Activated gamma-delta T cell treated with anti-CD3 and anti-CD28 coated beads, Interleukin-2, amount 50 U/mL, for 16 hours (primary cell): ENCODE results near the gene PLCD3.

Source experiments
- DNase-seq: peaks from one replicate; pipeline ENCODE4 v3.0.0-alpha.2; 2020; ENCODE audit warnings: low read depth

The PLCD3 gene

GRCh38 chr17:45117334-45117733 lies 15.0 kb downstream of the PLCD3 start:
- DNase-seq: no peak

DNA sequence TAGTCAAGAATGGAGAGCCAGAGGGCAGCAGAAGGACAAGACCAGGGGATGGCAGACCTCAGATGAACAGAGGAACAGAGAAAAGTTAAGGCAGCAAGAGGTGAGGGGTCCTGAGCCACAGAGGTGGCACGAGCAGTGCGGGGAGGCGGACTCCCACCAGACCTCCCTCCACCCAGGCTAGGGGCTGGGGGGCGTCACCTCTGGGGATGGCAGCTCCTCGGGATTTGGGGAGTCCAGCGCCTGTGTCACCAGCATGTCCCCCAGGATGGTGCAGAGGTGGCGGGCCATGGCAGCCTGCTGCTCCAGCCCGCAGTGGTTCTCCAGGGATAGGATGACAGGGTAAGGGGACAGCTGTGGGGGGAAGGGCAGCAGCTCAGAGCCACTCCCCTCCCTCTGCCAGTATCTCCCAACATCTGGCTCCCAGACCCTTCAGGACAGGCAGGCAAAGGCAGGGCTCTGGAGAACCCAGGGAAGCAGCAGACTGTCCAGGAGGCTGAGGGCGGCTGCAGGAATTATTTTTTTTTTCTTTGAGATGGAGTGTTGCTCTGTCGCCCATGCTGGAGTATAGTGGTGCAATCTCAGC lies 15.8 kb downstream of the PLCD3 start:
- no peak for DNase-seq

- no peak for DNase-seq
Observed at GRCh38 chr17:45115871-45116270, 16.4 kb downstream of the PLCD3 start.

DNA sequence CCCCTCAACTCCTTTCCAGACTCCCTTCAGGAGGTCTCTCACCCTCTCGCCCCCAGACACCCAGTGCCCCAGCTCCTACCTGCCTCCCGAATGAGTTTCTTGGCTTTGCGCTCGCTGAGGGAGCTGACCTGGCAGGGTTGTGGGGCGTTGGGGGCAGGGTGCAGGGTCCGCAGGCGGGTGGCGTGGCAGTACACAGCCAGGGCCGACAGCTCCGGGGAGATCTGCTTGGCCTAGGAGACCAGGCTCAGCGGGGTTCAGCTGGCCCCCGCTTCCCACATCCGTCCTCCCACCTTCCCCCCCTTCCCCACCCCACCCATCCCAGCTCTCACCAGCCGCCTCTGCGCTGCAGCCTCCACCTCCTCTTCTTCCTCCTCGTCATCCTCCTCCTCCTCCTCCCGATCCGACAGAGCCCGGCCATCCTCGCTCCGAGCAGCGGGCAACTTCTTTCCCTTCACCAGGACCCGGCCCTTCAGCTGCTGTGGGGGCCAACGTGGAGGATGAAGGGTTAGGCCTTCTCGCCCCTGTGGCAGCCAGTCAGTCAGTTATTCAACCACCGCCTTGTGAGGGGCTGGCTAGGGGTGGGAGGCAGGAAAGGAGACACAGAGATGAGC lies 17.2 kb downstream of the PLCD3 start:
- DNase-seq: no peak

DNA sequence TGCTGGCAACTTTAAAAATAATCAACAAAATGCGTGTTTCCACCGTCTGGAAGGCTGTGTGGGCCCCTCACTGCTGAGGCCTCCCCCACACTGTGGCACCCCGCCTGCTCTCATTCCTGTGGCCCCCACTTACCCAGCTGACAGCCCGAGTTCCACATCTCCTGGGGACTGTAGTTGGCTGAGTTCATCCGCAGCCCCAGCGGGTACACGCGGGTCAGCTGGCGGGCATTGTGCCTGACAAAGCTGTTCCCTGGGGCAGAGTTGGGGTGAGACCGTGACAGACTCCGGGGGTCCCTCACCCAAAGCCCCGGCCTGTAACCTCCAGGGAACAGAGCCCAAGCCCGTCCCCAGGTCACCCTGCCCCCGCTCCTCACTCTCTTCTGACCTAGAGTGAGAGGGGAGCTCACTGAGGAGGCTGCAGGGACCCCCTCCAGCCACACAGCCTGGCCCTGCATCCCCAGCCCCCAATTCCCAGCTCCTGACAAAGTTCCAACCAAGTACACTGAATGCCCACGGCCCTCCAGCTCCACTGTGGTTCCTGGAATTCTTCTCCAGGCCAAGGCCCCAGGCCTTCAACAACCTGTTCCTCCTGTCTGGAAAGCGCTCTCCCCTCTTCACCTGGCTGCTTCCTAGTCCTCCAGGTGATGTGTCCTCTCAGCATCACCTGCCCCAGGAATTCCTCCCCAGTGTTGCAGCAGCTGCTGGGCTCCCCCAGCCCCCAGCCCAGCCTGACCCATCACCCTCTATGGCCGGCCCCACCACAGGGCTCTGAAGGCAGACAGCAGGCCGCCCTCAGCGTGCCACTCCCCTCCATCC lies 18.0 kb downstream of the PLCD3 start:
- DNase-seq: no peak

GRCh38 chr17:45113424-45113754 lies 18.9 kb downstream of the PLCD3 start:
- no peak for DNase-seq

GRCh38 chr17:45112559-45113423 lies 19.5 kb downstream of the PLCD3 start:
- DNase-seq: no peak

- DNase-seq: no peak
Observed at GRCh38 chr17:45111850-45112249, 20.5 kb downstream of the PLCD3 start.

DNA sequence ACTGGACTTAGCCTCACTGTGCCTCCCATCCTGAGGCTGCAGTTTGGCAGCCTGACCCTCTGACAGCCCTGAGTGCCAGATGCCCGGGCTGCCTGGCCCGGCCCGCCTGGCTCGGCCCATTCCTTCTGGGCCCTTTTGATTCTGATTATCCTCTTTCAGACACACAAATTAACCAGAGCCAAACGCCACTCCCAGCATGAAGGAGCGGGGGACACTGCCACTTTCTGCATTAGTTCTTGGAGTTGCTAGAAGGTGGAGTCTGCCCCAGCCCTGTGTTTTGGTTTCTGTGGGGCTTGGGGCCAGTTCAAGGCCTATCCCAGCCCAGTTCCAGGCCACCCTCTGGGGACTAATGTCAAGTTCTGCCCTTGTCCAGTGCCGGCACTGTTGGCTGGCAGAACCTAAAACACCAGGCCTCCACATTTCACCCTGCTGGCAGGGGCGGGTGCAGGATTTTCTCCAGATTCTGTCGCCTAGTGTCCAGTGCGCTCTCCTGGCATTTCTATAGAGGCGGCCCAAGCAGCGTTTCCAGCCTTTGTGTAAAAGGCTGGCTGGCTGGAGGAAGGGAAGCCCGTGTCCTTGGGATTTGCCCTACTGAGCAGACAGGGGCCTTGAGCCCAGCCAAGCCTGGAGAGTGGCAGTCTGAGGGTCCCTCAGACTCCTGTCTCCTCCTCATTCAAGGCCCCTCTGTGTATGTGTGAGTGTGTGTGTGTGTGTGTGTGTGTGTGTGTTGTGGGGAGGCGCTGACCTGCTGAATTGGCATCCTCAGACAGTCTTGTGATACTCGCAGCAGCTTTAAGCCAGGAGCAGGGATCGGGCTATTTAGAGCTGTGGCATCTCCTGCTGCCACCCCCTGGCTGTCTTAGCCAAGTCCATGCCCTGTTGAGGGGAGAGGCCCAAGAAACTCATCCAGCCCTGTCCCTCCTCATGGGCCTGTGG lies 21.4 kb downstream of the PLCD3 start:
- DNase-seq: no peak

DNA sequence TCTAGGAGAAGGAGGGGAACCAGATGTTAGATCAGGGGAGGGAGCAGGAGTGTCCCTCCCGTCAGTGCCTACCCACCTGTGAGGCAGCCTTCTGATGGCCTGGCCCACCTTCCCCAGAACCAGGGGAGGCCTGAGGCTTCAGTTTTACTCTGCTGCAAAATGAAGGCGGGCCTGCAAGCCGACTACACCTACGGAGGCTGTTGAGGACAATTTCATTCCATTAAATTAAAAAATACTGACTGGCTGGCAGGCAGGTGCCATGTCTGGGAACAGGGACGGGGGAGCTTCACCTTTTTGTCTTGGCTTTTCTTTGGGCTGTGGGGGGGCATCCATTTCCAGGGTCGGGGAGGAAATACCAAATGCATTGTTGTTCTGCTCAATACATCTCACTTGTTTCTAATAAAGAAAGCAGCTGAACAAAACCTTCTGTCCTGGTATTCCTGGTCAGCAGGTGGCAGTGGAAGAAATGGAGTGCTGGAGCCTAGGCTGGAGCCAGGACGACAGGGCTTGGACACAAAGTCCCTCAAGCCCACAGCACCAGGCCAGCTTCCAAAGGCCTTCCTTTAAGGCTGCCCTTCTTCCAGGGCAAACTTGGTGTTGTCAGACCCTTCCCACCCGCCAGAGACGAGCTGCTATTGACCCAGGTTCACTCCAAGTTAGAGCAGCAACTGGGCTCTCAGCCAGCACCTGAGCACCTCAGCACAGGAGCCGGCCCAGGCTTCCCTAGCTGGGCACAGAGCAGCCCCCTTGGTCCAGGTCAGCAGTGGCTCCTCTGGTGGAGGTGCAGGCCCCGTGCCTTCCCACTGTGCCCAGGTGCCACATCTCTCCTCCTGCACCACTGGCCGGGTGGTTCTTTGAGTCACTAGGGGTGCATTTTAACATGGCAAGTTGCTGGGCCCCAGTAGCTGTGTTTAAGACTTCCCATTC lies 23.5 kb downstream of the PLCD3 start:
- no peak for DNase-seq

DNA sequence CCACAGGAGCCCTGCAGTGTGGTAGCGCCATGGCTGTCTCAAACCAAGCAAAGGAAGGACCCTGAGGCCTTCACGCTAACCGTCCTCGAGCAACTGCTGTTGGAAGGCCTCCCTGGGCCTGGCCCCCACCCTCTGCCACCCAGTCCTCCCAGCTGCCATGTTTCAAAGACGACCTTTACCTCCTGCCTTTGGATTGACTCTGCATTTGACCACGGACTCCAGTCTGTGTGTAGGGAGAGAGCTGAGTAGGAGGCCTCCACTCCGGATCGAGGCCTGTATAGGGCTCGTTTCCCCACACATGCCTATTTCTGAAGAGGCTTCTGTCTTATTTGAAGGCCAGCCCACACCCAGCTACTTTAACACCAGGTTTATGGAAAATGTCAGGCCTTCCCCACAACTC lies 24.3 kb downstream of the PLCD3 start:
- no peak for DNase-seq

- DNase-seq: no peak
Observed at GRCh38 chr17:45107293-45108010, 24.9 kb downstream of the PLCD3 start.

- no peak for DNase-seq
Observed at GRCh38 chr17:45106582-45106981, 25.7 kb downstream of the PLCD3 start.

- DNase-seq: no peak
Observed at GRCh38 chr17:45106096-45106495, 26.2 kb downstream of the PLCD3 start.

- no peak for DNase-seq
Observed at GRCh38 chr17:45104907-45105624, 27.2 kb downstream of the PLCD3 start.

GRCh38 chr17:45104497-45104896 lies 27.8 kb downstream of the PLCD3 start:
- DNase-seq: no peak

DNA sequence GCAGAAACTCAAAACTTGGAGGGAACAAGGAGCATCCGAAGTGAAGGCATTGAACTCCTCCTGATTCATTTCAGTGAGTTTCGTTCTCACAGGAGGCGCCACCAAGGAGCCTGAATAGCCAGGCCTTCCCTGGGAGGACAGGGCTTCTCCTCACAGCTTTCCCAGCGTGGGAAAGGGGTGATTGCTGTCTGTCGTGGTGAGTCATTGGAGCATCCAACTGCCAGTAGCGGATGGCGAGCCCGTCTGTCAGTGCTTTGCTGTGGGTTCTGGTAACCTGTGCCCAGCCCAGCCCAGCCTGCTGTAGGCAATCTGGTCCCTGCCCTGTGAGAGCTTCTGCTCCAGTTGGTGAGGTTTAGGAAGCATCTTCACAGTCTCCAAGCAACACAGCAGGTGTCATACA lies 28.3 kb downstream of the PLCD3 start:
- no peak for DNase-seq

- no peak for DNase-seq
Observed at GRCh38 chr17:45103269-45103795, 29.0 kb downstream of the PLCD3 start.

GRCh38 chr17:45102856-45103255 lies 29.5 kb downstream of the PLCD3 start:
- no peak for DNase-seq
